ENCODE data around the gene SMIM38. TPM values are rescaled to one million over a fixed set of nuclear protein-coding genes. Genes with fewer than 3 reads are reported as not detected.

SMIM38 gene
- total RNA-seq, 1 experiment from 2014 or later = 0.54 TPM

- H4K20me1 ChIP-seq (ENCODE audit: insufficient read depth) = no peaks in the 10 kb centered on the region
- ChIA-PET RAD21 (ENCODE audit: low non-redundant PET in 1 of 2, low total read pairs in 2 of 2, uncharacterized antibody in 2 of 2, unreplicated experiment in 2 of 2) (no interaction called here), POLR2A (no interaction called here), CTCF (interaction anchor here (1.0 kb wide), 1 partner anchor 562 kb away, joined by 3 read pairs; no protein-coding TSS in a partner anchor)
- TF ChIP-seq CTCF (IDR thresholded peaks at IDR 0.05 in 2 of 3, conservative IDR thresholded peaks at IDR 0.05 in 1 of 3; ENCODE audit: borderline replicate concordance in 1 of 3, insufficient read depth in 1 of 3, low read depth in 2 of 3, low read length in 2 of 3) = no peak
- no peak for TF ChIP-seq ATF3 (IDR thresholded peaks at IDR 0.05)
- no peak for TF ChIP-seq SIN3A (IDR thresholded peaks at IDR 0.05; ENCODE audit: low read depth)
- no peak for TF ChIP-seq TCF7L2 (IDR thresholded peaks at IDR 0.05; ENCODE audit: borderline replicate concordance, extremely low read depth, insufficient read depth, insufficient read length)
- no peak for TF ChIP-seq ZNF274 (IDR thresholded peaks at IDR 0.05; ENCODE audit: low read depth, low read length)
- TF ChIP-seq ELF1 (IDR thresholded peaks at IDR 0.05; ENCODE audit: borderline replicate concordance, low read depth) = no peak
- TF ChIP-seq EGR1 (IDR thresholded peaks at IDR 0.05; ENCODE audit: low read depth) = no peak
- no peak for TF ChIP-seq SRF (IDR thresholded peaks at IDR 0.05; ENCODE audit: low read depth)
- TF ChIP-seq SP1 (IDR thresholded peaks at IDR 0.05; ENCODE audit: low read depth) = no peak
- TF ChIP-seq ZBTB33 (IDR thresholded peaks at IDR 0.05; ENCODE audit: extremely low read depth, insufficient replicate concordance, low read length) = no peak
- TF ChIP-seq CEBPB (IDR thresholded peaks at IDR 0.05; ENCODE audit: low read depth) = no peak
- TF ChIP-seq YY1 (IDR thresholded peaks at IDR 0.05; ENCODE audit: extremely low read depth, insufficient replicate concordance, low read depth, low read length) = no peak
- TF ChIP-seq MAX (IDR thresholded peaks at IDR 0.05) = no peak
- TF ChIP-seq REST (IDR thresholded peaks at IDR 0.05; ENCODE audit: low read depth) = no peak
- TF ChIP-seq CBX3 (IDR thresholded peaks at IDR 0.05; ENCODE audit: low read depth) = no peak
- no peak for TF ChIP-seq RAD21 (IDR thresholded peaks at IDR 0.05; ENCODE audit: low read depth)
- no peak for TF ChIP-seq JUND (IDR thresholded peaks at IDR 0.05)
- no peaks in the 10 kb centered on the region for H3K27me3 ChIP-seq (ENCODE audit: insufficient read depth, low read length)
- H3K9ac ChIP-seq (ENCODE audit: low read length) = no peak overlapping the region
- H3K27ac ChIP-seq (ENCODE audit: low read depth, low read length) = no peak overlapping the region
- H3K36me3 ChIP-seq (ENCODE audit: control insufficient read depth in 1 of 2, insufficient read depth in 2 of 2, low read length in 2 of 2) = no peaks in the 10 kb centered on the region
- BruUV-seq (replicated peaks) = no TSS peak
- H3K79me2 ChIP-seq (ENCODE audit: insufficient read depth, low read length) = no peaks in the 10 kb centered on the region
- no peaks in the 10 kb centered on the region for H3K9me2 ChIP-seq (ENCODE audit: insufficient read depth)
- intact Hi-C loops (cut with micrococcal nuclease) = no loop called here
- H3K4me1 ChIP-seq (ENCODE audit: control insufficient read depth in 1 of 2, insufficient read depth in 2 of 2, low read length in 2 of 2) = no peaks in the 10 kb centered on the region; a peak in 1 of 4 replicates
- no peak overlapping the region for H3K4me2 ChIP-seq (ENCODE audit: low read length)
- H3K4me3 ChIP-seq (replicated peaks in 1 of 2; ENCODE audit: low read depth in 1 of 2, low read length in 2 of 2) = no peak overlapping the region
- ATAC-seq = no peak
- H2AFZ ChIP-seq (ENCODE audit: low read depth, low read length, poor library complexity, severe bottlenecking) = no peak overlapping the region
- no peaks in the 10 kb centered on the region; a peak in 1 of 4 replicates for H3K9me3 ChIP-seq (ENCODE audit: control insufficient read depth in 1 of 2, insufficient read depth in 1 of 2, low read depth in 1 of 2, low read length in 2 of 2)
- no peak for DNase-seq (ENCODE audit: low read depth, low spot score)
These were observed 47.2 kb upstream of the SMIM38 start for GRCh38 chr11:69108559-69108958.
